ENCODE data around the gene AP1AR. TPM values are rescaled to one million over a fixed set of nuclear protein-coding genes. Genes with fewer than 3 reads are reported as not detected.

AP1AR gene
- total and polyA plus RNA-seq, 2 of the 8 experiments (the other 6 are each of a cell fraction or from before 2014, with no cell fraction given): 5.3 to 27.7 TPM

GRCh38 chr4:112251019-112251643, 19.5 kb downstream of the AP1AR start:
- H3K79me2 ChIP-seq (ENCODE audit: control insufficient read depth in 1 of 2, insufficient read depth in 2 of 2, low read length in 2 of 2): peaks cover 0 to 51% of the 10 kb centered on the region in 2 experiments; a peak in 2 of 4 replicates

More at GRCh38 chr4:112251019-112251643, 19.5 kb downstream of the AP1AR start:
- no peak overlapping the region for H4K91ac ChIP-seq (replicated peaks; ENCODE audit: insufficient read length, low read length)
- no peak overlapping the region for H4K5ac ChIP-seq (ENCODE audit: insufficient read length, low read depth, low read length)
- H3K27me3 ChIP-seq (replicated peaks in 1 of 4; ENCODE audit: control insufficient read depth in 3 of 4, extremely low read depth in 1 of 4, insufficient read depth in 3 of 4, low read length in 3 of 4): no peaks in the 10 kb centered on the region
- H4K8ac ChIP-seq (ENCODE audit: extremely low read depth, insufficient read depth, low read length): no peak overlapping the region
- no peak overlapping the region for H2BK12ac ChIP-seq (ENCODE audit: low read depth, low read length)
- CTCF ChIA-PET (ENCODE audit: partially characterized antibody): interaction anchor here (0.6 to 3.2 kb wide), 6 partner anchors 10 to 152 kb away, joined by 3 to 15 read pairs (median 4); no protein-coding TSS in a partner anchor
- H3K36me3 ChIP-seq (ENCODE audit: control insufficient read depth in 2 of 4, insufficient read depth in 4 of 4, low read length in 3 of 4): peaks cover 0 to 4% (median 0%) of the 10 kb centered on the region in 4 experiments; a peak in 1 of 8 replicates
- no peak overlapping the region; a peak in 1 of 4 replicates for H3K4me2 ChIP-seq (ENCODE audit: insufficient read depth in 1 of 2, low read depth in 2 of 2, low read length in 2 of 2)
- no peak overlapping the region for H2BK5ac ChIP-seq (ENCODE audit: low read depth, low read length)
- H2AK5ac ChIP-seq (ENCODE audit: low read depth, low read length): no peak overlapping the region
- no peaks in the 10 kb centered on the region for H3K23me2 ChIP-seq (ENCODE audit: low read depth, low read length)
- no peak for FAIRE-seq
- no peak overlapping the region for H3K56ac ChIP-seq (replicated peaks; ENCODE audit: insufficient read length, low read depth, low read length)
- no peak overlapping the region for H2BK15ac ChIP-seq (ENCODE audit: low read length)
- no peaks in the 10 kb centered on the region for H4K20me1 ChIP-seq (replicated peaks in 1 of 2; ENCODE audit: control insufficient read depth in 1 of 2, insufficient read depth in 2 of 2, low read length in 2 of 2)
- no peak overlapping the region for H3K27ac ChIP-seq (ENCODE audit: low read depth, low read length)
- 92% methylated on average over 3 of the region's 3 CpGs; no CpG with 5 or more reads in 1 of the 2 experiments for WGBS, 2 experiments (ENCODE audit: extremely low coverage in 1 of 2, insufficient coverage in 1 of 2, insufficient read length in 1 of 2, insufficient replicate concordance in 2 of 2, low coverage in 1 of 2, low lambda C conversion rate in 2 of 2, missing lambda C conversion rate in 1 of 2)
- no peak overlapping the region for H3K23ac ChIP-seq (ENCODE audit: insufficient read length)
- H3K18ac ChIP-seq (ENCODE audit: extremely low read depth, low read length): no peak overlapping the region
- no peak for DNase-seq (ENCODE audit: low read depth in 1 of 2, low spot score in 2 of 2)
- H3K14ac ChIP-seq (ENCODE audit: insufficient read length): no peak overlapping the region
- no peak overlapping the region for H3K4ac ChIP-seq (replicated peaks; ENCODE audit: insufficient read length, low read depth, low read length)
- no peaks in the 10 kb centered on the region for H3K9me3 ChIP-seq (ENCODE audit: insufficient read depth in 2 of 2, low read depth in 1 of 2, low read length in 1 of 2)
- TF ChIP-seq CBX5 (IDR thresholded peaks at IDR 0.05; ENCODE audit: low read depth, low read length) (no peak), CREB1 (IDR thresholded peaks at IDR 0.05) (no peak), RXRA (IDR thresholded peaks at IDR 0.05; ENCODE audit: insufficient read depth, low read depth, low read length) (no peak)
- no peak overlapping the region for H2AFZ ChIP-seq (ENCODE audit: low read length)
- H3K79me1 ChIP-seq (ENCODE audit: low read depth, low read length): 0 out of 2 replicates have a peak, but pooled peaks cover 2% of the 10 kb centered on the region
- H3K9ac ChIP-seq (replicated peaks in 1 of 4; ENCODE audit: extremely low read depth in 1 of 4, low read depth in 3 of 4, low read length in 3 of 4): no peak overlapping the region
- H2BK120ac ChIP-seq (replicated peaks; ENCODE audit: low read depth, low read length): no peak overlapping the region
- POLR2A ChIA-PET (ENCODE audit: partially characterized antibody): interaction anchor here (1.1 to 1.3 kb wide), 2 partner anchors 9 to 19 kb away, joined by 4 read pairs; no protein-coding TSS in a partner anchor
- H2BK20ac ChIP-seq (ENCODE audit: low read length): no peak overlapping the region
- H3K4me3 ChIP-seq (ENCODE audit: extremely low read depth in 1 of 4, insufficient read depth in 2 of 4, low read depth in 3 of 4, low read length in 4 of 4): no peak overlapping the region
- peaks cover 0 to 6% (median 2%) of the 10 kb centered on the region in 4 experiments; a peak in 3 of 7 replicates for H3K4me1 ChIP-seq (replicated peaks in 1 of 4; ENCODE audit: control insufficient read depth in 3 of 4, insufficient read depth in 4 of 4, low read length in 3 of 4)
